B cell (primary cell): ENCODE data around the gene CDK5RAP2. TPM values are rescaled to one million over a fixed set of nuclear protein-coding genes. Genes with fewer than 3 reads are reported as not detected.

Source experiments
- ATAC-seq: fragments of 200-7000 bp; cut with Tn5 transposase; one replicate; pipeline ENCODE4 v1.10.0; 2021; ENCODE audit warnings: low read depth, mild to moderate bottlenecking, moderate number of reproducible peaks, moderate library complexity
- CTCF ChIA-PET: fragments of 350-600 bp; sonication (Branson Sonifier 250); formaldehyde crosslinking; loops from one replicate; lab custom pipeline; 2021; ENCODE audit warnings: antibody characterized with exemption, inconsistent platforms; lab: Charles Lee
- POLR2A ChIA-PET: fragments of 350-600 bp; sonication (Branson Sonifier 250); formaldehyde crosslinking; loops from one replicate; lab custom pipeline; 2021; ENCODE audit warnings: antibody characterized with exemption; lab: Charles Lee
- DNase-seq: peaks from one replicate; pipeline ENCODE4 v3.0.0; 2013
- H2AFZ ChIP-seq: 2 replicates; pipeline ENCODE4 v1.6.1; 2012; ENCODE audit warnings: mild to moderate bottlenecking, low read depth, low read length; ENCODE audit not compliant: insufficient read depth, poor library complexity, severe bottlenecking
- H3K27ac ChIP-seq, 2 donors: 1 replicate in 1 of 2; 2 replicates in 1 of 2; pipeline ENCODE4 v1.5.1; 2012 to 2013; ENCODE audit warnings: low read length in 2 of 2, mild to moderate bottlenecking in 2 of 2, moderate library complexity in 1 of 2
- H3K27me3 ChIP-seq, 4 experiments: fragments of 200-600 bp in 1 of 4; sonication (generic) in 1 of 4; replicated peaks in 1 of 4; 1 replicate in 2 of 4; 2 replicates in 2 of 4; pipeline versions ENCODE4 v1.6.1 to v1.7.0; 2013 to 2016; ENCODE audit warnings: low read length in 3 of 4, mild to moderate bottlenecking in 2 of 4, mixed read lengths in 1 of 4, moderate library complexity in 1 of 4; ENCODE audit not compliant: insufficient read depth in 4 of 4, control insufficient read depth in 3 of 4; ENCODE audit errors: control extremely low read depth in 1 of 4
- H3K36me3 ChIP-seq, 2 experiments: replicated peaks in 1 of 2; 1 replicate in 1 of 2; 2 replicates in 1 of 2; pipeline versions ENCODE4 v1.6.1 to v1.7.1; 2013; ENCODE audit warnings: low read length in 1 of 2; ENCODE audit not compliant: insufficient read depth in 2 of 2, control insufficient read depth in 1 of 2; ENCODE audit errors: control extremely low read depth in 1 of 2, extremely low read depth in 1 of 2
- H3K4me1 ChIP-seq, 2 donors: fragments of 200-600 bp in 1 of 2; sonication (generic) in 1 of 2; 1 replicate in 1 of 2; 2 replicates in 1 of 2; pipeline versions ENCODE4 v1.5.1 to v1.6.1; 2013 to 2017; ENCODE audit warnings: low read length in 2 of 2; ENCODE audit not compliant: control insufficient read depth in 2 of 2, insufficient read depth in 2 of 2
- H3K4me2 ChIP-seq: replicated peaks from 2 replicates; pipeline ENCODE3; 2012; ENCODE audit warnings: mild to moderate bottlenecking, low read depth, low read length; ENCODE audit not compliant: poor library complexity, severe bottlenecking
- H3K4me3 ChIP-seq, 5 experiments: fragments of 200-600 bp in 1 of 5; sonication (generic) in 1 of 5; 1 replicate in 3 of 5; 2 replicates in 2 of 5; pipeline versions ENCODE4 v1.5.1 to v1.7.0; 2011 to 2016; ENCODE audit warnings: low read length in 4 of 5, mild to moderate bottlenecking in 4 of 5, low read depth in 2 of 5, control low read depth in 1 of 5, moderate library complexity in 1 of 5; ENCODE audit not compliant: insufficient read depth in 1 of 5; ENCODE audit errors: control extremely low read depth in 1 of 5, extremely low read depth in 1 of 5
- H3K79me2 ChIP-seq: fragments of 200-600 bp; sonication (generic); one replicate; pipeline ENCODE4 v1.6.0; 2016; ENCODE audit warnings: low read length; ENCODE audit not compliant: control insufficient read depth, insufficient read depth
- H3K9ac ChIP-seq: fragments of 200-600 bp; sonication (generic); 2 replicates; pipeline ENCODE4 v1.6.1; 2017; ENCODE audit warnings: mild to moderate bottlenecking, low read length, moderate library complexity
- H3K9me3 ChIP-seq, 3 donors: one replicate each; pipeline versions ENCODE4 v1.6.1 to v1.7.1; 2013; ENCODE audit warnings: low read length in 2 of 3; ENCODE audit not compliant: control insufficient read depth in 2 of 3, insufficient read depth in 1 of 3; ENCODE audit errors: control extremely low read depth in 1 of 3
- H4K20me1 ChIP-seq: 2 replicates; pipeline ENCODE4 v1.6.0; 2012; ENCODE audit warnings: mild to moderate bottlenecking, low read length; ENCODE audit not compliant: insufficient read depth, control insufficient read depth, poor library complexity, severe bottlenecking
- H3K27ac Mint-ChIP-seq: one replicate; pipeline ENCODE4 v1.8.0; 2021; ENCODE audit warnings: mixed read lengths
- H3K27me3 Mint-ChIP-seq: one replicate; pipeline ENCODE4 v1.8.0; 2021; ENCODE audit warnings: mixed read lengths
- H3K4me1 Mint-ChIP-seq: one replicate; pipeline ENCODE4 v1.8.0; 2021; ENCODE audit warnings: mixed read lengths
- H3K4me3 Mint-ChIP-seq: one replicate; pipeline ENCODE4 v1.8.0; 2021; ENCODE audit warnings: mixed read lengths
- H3K9me3 Mint-ChIP-seq: one replicate; pipeline ENCODE4 v1.8.0; 2022; ENCODE audit warnings: mixed read lengths; ENCODE audit not compliant: insufficient read depth
- EZH2 ChIP-seq: IDR thresholded peaks from 2 replicates; pipeline ENCODE4 v1.6.1; 2012; ENCODE audit warnings: borderline replicate concordance, low read depth, mild to moderate bottlenecking, moderate library complexity, low read length; ENCODE audit not compliant: insufficient read depth, poor library complexity, severe bottlenecking
- WGBS: methylation state at CpG from one replicate; pipeline ENCODE4 v1.1.5; 2013; ENCODE audit warnings: missing lambda C conversion rate; ENCODE audit not compliant: insufficient coverage; 5-methylcytosine and 5-hydroxymethylcytosine counted together
- intact Hi-C: fragments of 100-400 bp; cut with micrococcal nuclease; formaldehyde crosslinking; loops from one replicate; pipeline ENCODE4 v1.10.0; 2022
- polyA plus RNA-seq: library from polyadenylated mRNA; depleted of rRNA; stranded (reverse); fragments of >200 nt; gene quantifications from 2 replicates; pipeline ENCODE4 v1.2.3, GENCODE V29; 2012
- total RNA-seq, 2 donors: library from RNA; stranded (reverse); fragments of 120-200 nt in 1 of 2; gene quantifications; 1 replicate in 1 of 2; 2 replicates in 1 of 2; pipeline versions ENCODE4 v1.2.3 to v1.2.4, GENCODE V29; 2013 to 2022
- TF ChIP-seq, protein P1 (sequence below): fragments of 200-600 bp; IDR thresholded peaks from one replicate; pipeline ENCODE4 v1.8.0; 2022; ENCODE audit warnings: antibody characterized with exemption, mild to moderate bottlenecking

Gene CDK5RAP2
- total and polyA plus RNA-seq, 2 donors (not counting 1 experiment from before 2014, with no cell fraction given), result 31.3 to 122 TPM

DNA sequence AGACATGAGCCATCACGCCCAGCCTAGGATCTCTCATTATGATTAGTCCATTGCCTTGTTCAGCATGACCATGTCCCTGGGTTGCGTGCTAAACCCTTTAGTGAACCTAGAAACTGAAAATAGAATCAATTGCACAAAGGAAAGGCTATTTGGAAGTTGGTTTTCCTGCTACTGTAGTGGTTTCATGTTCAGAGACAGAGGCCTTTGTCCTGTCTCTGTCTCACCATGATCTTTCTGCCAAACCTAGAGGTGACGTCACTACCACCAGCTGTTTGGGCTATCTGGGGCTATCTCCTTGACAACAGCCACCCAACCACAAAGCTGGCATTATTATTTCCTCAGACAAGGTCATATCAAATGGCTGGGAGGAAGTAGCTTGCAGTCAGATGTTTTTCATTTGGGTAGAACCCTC lies 4.0 kb upstream of the CDK5RAP2 start:
- Histone ChIP-seq H3K79me2 (peaks cover 50% of the 10 kb centered on the region), H3K36me3 (no peaks in the 10 kb centered on the region), H3K4me3 (peak overlapping the region in 1 of 5 experiments; percentile 26), H3K9me3 (no peaks in the 10 kb centered on the region), H2AFZ (peak overlapping the region; percentile 29), H3K27me3 (no peaks in the 10 kb centered on the region), H3K27ac (peak overlapping the region in 1 of 2 donors; percentile 72), H3K9ac (peak overlapping the region; percentile 13), H4K20me1 (no peaks in the 10 kb centered on the region), H3K4me2 (peak overlapping the region; percentile 29), H3K4me1 (peaks cover 23 to 27% of the 10 kb centered on the region in 2 donors)
- ChIA-PET POLR2A (no interaction called here), CTCF (no interaction called here)
- Mint-ChIP-seq H3K27me3 (no peaks in the 10 kb centered on the region), H3K27ac (peak overlapping the region; percentile 95), H3K9me3 (no peaks in the 10 kb centered on the region), H3K4me1 (peaks cover 44% of the 10 kb centered on the region), H3K4me3 (peak overlapping the region; percentile 80)
- intact Hi-C loops, result loop anchor here (5.0 kb wide), 2 partner anchors 348 to 1683 kb away; no protein-coding TSS in a partner anchor
- DNase-seq (peak; percentile 82), ATAC-seq (peak; percentile 44)
- TF ChIP-seq EZH2, result no peak
- TF ChIP-seq, protein P1, sequence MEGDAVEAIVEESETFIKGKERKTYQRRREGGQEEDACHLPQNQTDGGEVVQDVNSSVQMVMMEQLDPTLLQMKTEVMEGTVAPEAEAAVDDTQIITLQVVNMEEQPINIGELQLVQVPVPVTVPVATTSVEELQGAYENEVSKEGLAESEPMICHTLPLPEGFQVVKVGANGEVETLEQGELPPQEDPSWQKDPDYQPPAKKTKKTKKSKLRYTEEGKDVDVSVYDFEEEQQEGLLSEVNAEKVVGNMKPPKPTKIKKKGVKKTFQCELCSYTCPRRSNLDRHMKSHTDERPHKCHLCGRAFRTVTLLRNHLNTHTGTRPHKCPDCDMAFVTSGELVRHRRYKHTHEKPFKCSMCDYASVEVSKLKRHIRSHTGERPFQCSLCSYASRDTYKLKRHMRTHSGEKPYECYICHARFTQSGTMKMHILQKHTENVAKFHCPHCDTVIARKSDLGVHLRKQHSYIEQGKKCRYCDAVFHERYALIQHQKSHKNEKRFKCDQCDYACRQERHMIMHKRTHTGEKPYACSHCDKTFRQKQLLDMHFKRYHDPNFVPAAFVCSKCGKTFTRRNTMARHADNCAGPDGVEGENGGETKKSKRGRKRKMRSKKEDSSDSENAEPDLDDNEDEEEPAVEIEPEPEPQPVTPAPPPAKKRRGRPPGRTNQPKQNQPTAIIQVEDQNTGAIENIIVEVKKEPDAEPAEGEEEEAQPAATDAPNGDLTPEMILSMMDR, result no peak
- WGBS, result 100% methylated on average over 1 of the region's 3 CpGs
